WTC11 (cell line): ENCODE data around the gene NBEAL1. TPM values are rescaled to one million over a fixed set of nuclear protein-coding genes. Genes with fewer than 3 reads are reported as not detected.
A peak's percentile ranks its signal among the peaks of the same experiment; 100 is the strongest.

Experiments
- ARID4B ChIP-seq: sonication (generic); formaldehyde crosslinking; IDR thresholded peaks from 2 replicates; pipeline ENCODE4 v1.8.0; 2023; ENCODE audit warnings: missing genetic modification reagents, mild to moderate bottlenecking, borderline replicate concordance
- E2F5 ChIP-seq: sonication (generic); formaldehyde crosslinking; IDR thresholded peaks from 2 replicates; pipeline ENCODE4 v1.8.1; 2022; ENCODE audit warnings: mild to moderate bottlenecking, moderate library complexity, missing genetic modification reagents
- ELF4 ChIP-seq: sonication (generic); formaldehyde crosslinking; IDR thresholded peaks from 2 replicates; pipeline ENCODE4 v1.8.1; 2022; ENCODE audit warnings: low read depth, mild to moderate bottlenecking, moderate library complexity, missing genetic modification reagents
- IRF2 ChIP-seq: sonication (generic); formaldehyde crosslinking; IDR thresholded peaks from 2 replicates; pipeline ENCODE4 v1.8.0; 2022; ENCODE audit warnings: low read depth, missing genetic modification reagents, borderline replicate concordance
- MAX ChIP-seq: sonication (generic); formaldehyde crosslinking; IDR thresholded peaks from 2 replicates; pipeline ENCODE4 v1.8.0; 2022; ENCODE audit warnings: mild to moderate bottlenecking, missing genetic modification reagents
- NR3C1 ChIP-seq: sonication (generic); formaldehyde crosslinking; conservative IDR thresholded peaks from 2 replicates; pipeline ENCODE4 v1.8.1; 2023; ENCODE audit warnings: low read depth, mild to moderate bottlenecking, missing genetic modification reagents
- SMAD3 ChIP-seq: sonication (generic); formaldehyde crosslinking; IDR thresholded peaks from 2 replicates; pipeline ENCODE4 v1.8.0; 2022; ENCODE audit warnings: missing genetic modification reagents, mild to moderate bottlenecking, borderline replicate concordance
- SP1 ChIP-seq: sonication (generic); formaldehyde crosslinking; conservative IDR thresholded peaks from 2 replicates; pipeline ENCODE4 v1.8.1; 2022; ENCODE audit warnings: missing genetic modification reagents
- TEAD4 ChIP-seq: sonication (generic); formaldehyde crosslinking; IDR thresholded peaks from 2 replicates; pipeline ENCODE4 v1.8.0; 2022; ENCODE audit warnings: mild to moderate bottlenecking, missing genetic modification reagents
- TP53 ChIP-seq: sonication (generic); formaldehyde crosslinking; IDR thresholded peaks from 2 replicates; pipeline ENCODE4 v1.8.1; 2023; ENCODE audit warnings: mild to moderate bottlenecking, missing genetic modification reagents
- ZBTB43 ChIP-seq: sonication (generic); formaldehyde crosslinking; IDR thresholded peaks from 2 replicates; pipeline ENCODE4 v1.8.1; 2023; ENCODE audit warnings: mild to moderate bottlenecking, missing genetic modification reagents
- ZMAT4 ChIP-seq: fragments of 250-450 bp; sonication (Bioruptor Pico); IDR thresholded peaks from 2 replicates; pipeline ENCODE4 v1.9.0; 2021; ENCODE audit warnings: mild to moderate bottlenecking
- ZNF219 ChIP-seq: sonication (generic); formaldehyde crosslinking; IDR thresholded peaks from 2 replicates; pipeline ENCODE4 v1.8.0; 2023; ENCODE audit warnings: missing genetic modification reagents, mild to moderate bottlenecking, borderline replicate concordance
- ZNF232 ChIP-seq: sonication (generic); formaldehyde crosslinking; IDR thresholded peaks from 2 replicates; pipeline ENCODE4 v1.8.0; 2022; ENCODE audit warnings: mild to moderate bottlenecking, missing genetic modification reagents
- ZNF281 ChIP-seq: sonication (generic); formaldehyde crosslinking; IDR thresholded peaks from 2 replicates; pipeline ENCODE4 v1.8.0; 2023; ENCODE audit warnings: mild to moderate bottlenecking, missing genetic modification reagents
- ZNF317 ChIP-seq: sonication (generic); formaldehyde crosslinking; IDR thresholded peaks from 2 replicates; pipeline ENCODE4 v1.8.1; 2023; ENCODE audit warnings: low read depth, mild to moderate bottlenecking, moderate library complexity, missing genetic modification reagents, borderline replicate concordance
- ZNF416 ChIP-seq: fragments of 250-450 bp; sonication (Bioruptor Pico); IDR thresholded peaks from 2 replicates; pipeline ENCODE4 v1.9.0; 2021; ENCODE audit warnings: mild to moderate bottlenecking, inconsistent platforms
- ZNF425 ChIP-seq: fragments of 250-450 bp; sonication (Bioruptor Pico); conservative IDR thresholded peaks from 2 replicates; pipeline ENCODE4 v1.9.0; 2021; ENCODE audit warnings: mild to moderate bottlenecking
- ZNF532 ChIP-seq: fragments of 250-450 bp; sonication (Bioruptor Pico); IDR thresholded peaks from 2 replicates; pipeline ENCODE4 v1.9.0; 2021; ENCODE audit warnings: mild to moderate bottlenecking, borderline replicate concordance
- total RNA-seq: library from RNA; stranded (reverse); gene quantifications from 3 replicates; pipeline ENCODE4 v1.2.3, GENCODE V29; 2021

NBEAL1 gene
- total RNA-seq, 1 experiment from 2014 or later, result 10.5 TPM

GRCh38 chr2:203238704-203239526 lies 224.2 kb downstream of the NBEAL1 start, which contains the start of gene CYP20A1 (continued):
- TF ChIP-seq ZNF425 (CRISPR knock-in tag), result no peak
- peak; percentile 78; the same call in 1 of the 2 replicates for TF ChIP-seq ELF4 (CRISPR knock-in tag)
- peak; percentile 68 for TF ChIP-seq ARID4B
- TF ChIP-seq ZMAT4, result no peak
- no peak for TF ChIP-seq ZNF532 (CRISPR knock-in tag)
- TF ChIP-seq SMAD3 (CRISPR knock-in tag), result peak; percentile 34; the same call in 1 of the 2 replicates
- peak; percentile 31 for TF ChIP-seq ZNF232 (CRISPR knock-in tag)
- TF ChIP-seq SP1, result peak; percentile 97
- TF ChIP-seq NR3C1 (CRISPR knock-in tag), result no peak
- TF ChIP-seq E2F5, result peak; percentile 93
- TF ChIP-seq ZNF281 (CRISPR knock-in tag), result 0 out of 2 replicates have a peak, but pooled peaks have one; percentile 46
- no peak for TF ChIP-seq ZNF416 (CRISPR knock-in tag)
- TF ChIP-seq TP53, result 0 out of 2 replicates have a peak, but pooled peaks have one; percentile 22
- peak; percentile 61; the same call in 1 of the 2 replicates for TF ChIP-seq ZBTB43 (CRISPR knock-in tag)
- 0 out of 2 replicates have a peak, but pooled peaks have one; percentile 32 for TF ChIP-seq TEAD4 (CRISPR knock-in tag)
- peak; percentile 88 for TF ChIP-seq MAX (CRISPR knock-in tag)
- no peak for TF ChIP-seq ZNF317
- TF ChIP-seq ZNF219 (CRISPR knock-in tag), result no peak
- no peak for TF ChIP-seq IRF2 (CRISPR knock-in tag)
